Left ventricle myocardium inferior (tissue), 1 donor: Measurements from ENCODE around the gene TSC22D2. TPM values are rescaled to one million over a fixed set of nuclear protein-coding genes. Genes with fewer than 3 reads are reported as not detected.

Experiments
- DNase-seq: peaks from one replicate; pipeline ENCODE4 v3.0.0-alpha.2; 2020
- H3K27ac ChIP-seq: fragments of 200-600 bp; replicated peaks from 2 replicates; pipeline ENCODE4 v1.8.0; 2021
- H3K27me3 ChIP-seq: fragments of 200-600 bp; 2 replicates; pipeline ENCODE4 v1.8.0; 2021; ENCODE audit warnings: low read depth
- H3K36me3 ChIP-seq: fragments of 200-600 bp; 2 replicates; pipeline ENCODE4 v1.8.0; 2021
- H3K4me1 ChIP-seq: fragments of 200-600 bp; 2 replicates; pipeline ENCODE4 v1.8.0; 2021
- H3K4me3 ChIP-seq: fragments of 200-600 bp; 2 replicates; pipeline ENCODE4 v1.8.0; 2021; ENCODE audit warnings: mild to moderate bottlenecking, moderate library complexity
- H3K9me3 ChIP-seq: fragments of 200-600 bp; replicated peaks from 2 replicates; pipeline ENCODE4 v1.8.0; 2021
- CTCF ChIP-seq: fragments of 200-600 bp; IDR thresholded peaks from 2 replicates; pipeline ENCODE4 v1.8.0; 2021; ENCODE audit warnings: antibody characterized with exemption, mild to moderate bottlenecking, borderline replicate concordance
- intact Hi-C: fragments of 100-400 bp; cut with micrococcal nuclease; formaldehyde crosslinking; loops from one replicate; pipeline ENCODE4 v1.11.0; 2022
- total RNA-seq: library from RNA; stranded (reverse); fragmentation: NEBNext Ultra II Directional; extraction: Animal tissue kit (Norgen Biotek cat#: 25700); gene quantifications from one replicate; pipeline ENCODE4 v1.2.1, GENCODE V29; 2021
- donor health status: DM: no; HTN: yes; CAD: no; lungs with severe emphysema.

TSC22D2 gene
- total RNA-seq, 1 donor from 2014 or later, result 21.9 TPM

GRCh38 chr3:150396491-150396890 is 11.6 kb upstream of the TSC22D2 start:
- no peak for DNase-seq
- Histone ChIP-seq H3K36me3 (no peaks in the 10 kb centered on the region), H3K4me1 (peaks cover 4% of the 10 kb centered on the region), H3K4me3 (no peak overlapping the region), H3K27ac (no peak overlapping the region), H3K9me3 (no peaks in the 10 kb centered on the region), H3K27me3 (no peaks in the 10 kb centered on the region)
- intact Hi-C loops, result no loop called here
- TF ChIP-seq CTCF, result no peak

DNA sequence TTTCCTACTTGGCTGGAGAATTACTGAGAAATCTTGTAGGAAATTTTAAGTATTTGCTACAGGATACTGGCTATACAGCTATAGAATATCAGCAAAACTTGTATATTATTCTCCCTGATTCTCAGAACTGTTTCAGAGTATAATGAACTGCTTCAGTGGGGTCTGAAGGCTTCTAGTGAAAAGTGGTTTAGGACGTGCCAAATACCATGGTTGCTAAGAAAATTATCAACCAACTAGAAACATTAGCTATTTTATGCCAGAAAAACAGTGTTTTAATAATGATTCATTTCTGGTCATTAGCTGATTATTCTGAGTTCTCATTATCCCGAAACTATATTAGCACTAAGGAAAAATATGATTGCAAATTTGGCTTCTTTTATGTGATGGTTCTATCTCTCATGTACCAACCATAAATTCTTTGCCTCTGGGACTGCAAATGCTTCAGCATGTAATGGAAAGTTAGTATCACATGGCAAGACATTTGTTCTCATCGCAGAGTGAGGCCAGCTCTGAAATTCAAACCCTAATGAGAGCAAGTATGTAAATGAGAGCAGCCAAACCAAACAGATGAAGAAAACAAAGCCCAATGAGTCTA is 11.0 kb upstream of the TSC22D2 start:
- H3K9me3 ChIP-seq, result no peaks in the 10 kb centered on the region
- no peaks in the 10 kb centered on the region for H3K27me3 ChIP-seq
- H3K4me3 ChIP-seq, result no peak overlapping the region
- no peak for TF ChIP-seq CTCF
- peaks cover 4% of the 10 kb centered on the region for H3K4me1 ChIP-seq
- H3K36me3 ChIP-seq, result no peaks in the 10 kb centered on the region
- intact Hi-C loops, result no loop called here
- no peak overlapping the region for H3K27ac ChIP-seq
- no peak for DNase-seq

GRCh38 chr3:150399060-150399459 is 9.0 kb upstream of the TSC22D2 start:
- TF ChIP-seq CTCF, result no peak
- intact Hi-C loops, result no loop called here
- no peaks in the 10 kb centered on the region for H3K36me3 ChIP-seq
- H3K4me1 ChIP-seq, result peaks cover 4% of the 10 kb centered on the region
- no peak for DNase-seq
- no peaks in the 10 kb centered on the region for H3K9me3 ChIP-seq
- no peaks in the 10 kb centered on the region for H3K27me3 ChIP-seq
- H3K4me3 ChIP-seq, result no peak overlapping the region
- H3K27ac ChIP-seq, result no peak overlapping the region

GRCh38 chr3:150401285-150401684 is 6.8 kb upstream of the TSC22D2 start:
- no peak for TF ChIP-seq CTCF
- intact Hi-C loops, result no loop called here
- Histone ChIP-seq H3K36me3 (no peaks in the 10 kb centered on the region), H3K27me3 (no peaks in the 10 kb centered on the region), H3K4me3 (no peak overlapping the region), H3K9me3 (no peaks in the 10 kb centered on the region), H3K27ac (no peak overlapping the region), H3K4me1 (peaks cover 5% of the 10 kb centered on the region)
- no peak for DNase-seq

DNA sequence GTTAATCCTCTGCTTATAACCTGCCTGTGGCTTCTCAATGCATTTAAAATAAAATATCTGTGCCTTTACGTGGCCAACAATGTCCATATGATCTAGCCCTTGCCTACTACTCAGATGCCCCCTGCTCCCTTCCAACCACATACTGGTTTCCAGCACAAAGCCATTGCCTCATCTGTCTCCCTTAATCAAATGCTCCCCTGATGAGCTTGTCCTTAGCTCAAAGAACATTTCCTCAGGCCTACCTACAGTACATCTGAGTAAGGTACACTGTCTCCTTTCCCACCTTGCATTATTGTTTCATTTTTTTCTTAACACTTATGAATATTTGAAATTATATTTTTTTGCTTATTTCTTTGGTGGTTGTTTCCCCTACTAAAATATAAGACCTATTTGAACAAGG is 5.9 kb upstream of the TSC22D2 start:
- Histone ChIP-seq H3K27me3 (no peaks in the 10 kb centered on the region), H3K36me3 (no peaks in the 10 kb centered on the region), H3K9me3 (no peaks in the 10 kb centered on the region), H3K4me3 (no peak overlapping the region), H3K4me1 (peaks cover 10% of the 10 kb centered on the region), H3K27ac (no peak overlapping the region)
- no peak for DNase-seq
- intact Hi-C loops, result no loop called here
- no peak for TF ChIP-seq CTCF
